Measurements from ENCODE around the gene SMCR8. TPM values are rescaled to one million over a fixed set of nuclear protein-coding genes. Genes with fewer than 3 reads are reported as not detected.

SMCR8 gene
- total and polyA plus RNA-seq, 2 of the 13 experiments (the other 11 are each of a cell fraction or from before 2014, with no cell fraction given), result 7.6 to 11.8 TPM

DNA sequence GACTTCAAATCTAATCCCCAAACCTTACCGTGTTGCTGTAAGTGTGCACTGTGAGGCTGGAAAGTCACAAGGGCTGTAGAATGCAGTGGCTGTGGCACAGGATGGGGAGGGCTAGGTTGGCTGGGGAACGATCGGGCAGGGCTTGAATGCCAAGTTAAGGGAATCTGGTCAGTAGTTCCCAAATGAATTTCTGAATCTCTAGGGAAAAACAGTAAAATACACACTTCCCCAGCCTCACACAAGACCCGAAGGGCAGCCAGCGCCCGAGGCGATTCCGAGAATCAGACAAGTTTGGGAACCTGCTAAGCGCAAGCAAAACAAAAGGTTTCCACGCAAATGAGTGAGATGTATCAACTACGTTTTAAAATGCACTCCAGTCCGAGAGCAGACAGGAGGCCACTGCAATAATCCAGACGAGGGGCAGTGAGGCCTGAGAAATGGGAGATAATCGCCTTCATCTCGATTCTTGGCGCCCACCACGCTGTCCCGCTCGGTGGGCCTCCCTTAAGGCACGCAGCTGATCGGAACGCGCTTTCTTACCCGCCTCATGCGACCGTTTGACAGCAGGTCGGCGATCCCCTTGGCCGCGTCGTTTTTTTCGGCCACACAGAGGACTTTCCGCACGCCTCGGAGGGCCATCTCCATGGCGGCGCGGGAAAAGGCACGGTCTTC, 898 bp upstream of the SMCR8 start (continued):
- TF ChIP-seq, protein P1, sequence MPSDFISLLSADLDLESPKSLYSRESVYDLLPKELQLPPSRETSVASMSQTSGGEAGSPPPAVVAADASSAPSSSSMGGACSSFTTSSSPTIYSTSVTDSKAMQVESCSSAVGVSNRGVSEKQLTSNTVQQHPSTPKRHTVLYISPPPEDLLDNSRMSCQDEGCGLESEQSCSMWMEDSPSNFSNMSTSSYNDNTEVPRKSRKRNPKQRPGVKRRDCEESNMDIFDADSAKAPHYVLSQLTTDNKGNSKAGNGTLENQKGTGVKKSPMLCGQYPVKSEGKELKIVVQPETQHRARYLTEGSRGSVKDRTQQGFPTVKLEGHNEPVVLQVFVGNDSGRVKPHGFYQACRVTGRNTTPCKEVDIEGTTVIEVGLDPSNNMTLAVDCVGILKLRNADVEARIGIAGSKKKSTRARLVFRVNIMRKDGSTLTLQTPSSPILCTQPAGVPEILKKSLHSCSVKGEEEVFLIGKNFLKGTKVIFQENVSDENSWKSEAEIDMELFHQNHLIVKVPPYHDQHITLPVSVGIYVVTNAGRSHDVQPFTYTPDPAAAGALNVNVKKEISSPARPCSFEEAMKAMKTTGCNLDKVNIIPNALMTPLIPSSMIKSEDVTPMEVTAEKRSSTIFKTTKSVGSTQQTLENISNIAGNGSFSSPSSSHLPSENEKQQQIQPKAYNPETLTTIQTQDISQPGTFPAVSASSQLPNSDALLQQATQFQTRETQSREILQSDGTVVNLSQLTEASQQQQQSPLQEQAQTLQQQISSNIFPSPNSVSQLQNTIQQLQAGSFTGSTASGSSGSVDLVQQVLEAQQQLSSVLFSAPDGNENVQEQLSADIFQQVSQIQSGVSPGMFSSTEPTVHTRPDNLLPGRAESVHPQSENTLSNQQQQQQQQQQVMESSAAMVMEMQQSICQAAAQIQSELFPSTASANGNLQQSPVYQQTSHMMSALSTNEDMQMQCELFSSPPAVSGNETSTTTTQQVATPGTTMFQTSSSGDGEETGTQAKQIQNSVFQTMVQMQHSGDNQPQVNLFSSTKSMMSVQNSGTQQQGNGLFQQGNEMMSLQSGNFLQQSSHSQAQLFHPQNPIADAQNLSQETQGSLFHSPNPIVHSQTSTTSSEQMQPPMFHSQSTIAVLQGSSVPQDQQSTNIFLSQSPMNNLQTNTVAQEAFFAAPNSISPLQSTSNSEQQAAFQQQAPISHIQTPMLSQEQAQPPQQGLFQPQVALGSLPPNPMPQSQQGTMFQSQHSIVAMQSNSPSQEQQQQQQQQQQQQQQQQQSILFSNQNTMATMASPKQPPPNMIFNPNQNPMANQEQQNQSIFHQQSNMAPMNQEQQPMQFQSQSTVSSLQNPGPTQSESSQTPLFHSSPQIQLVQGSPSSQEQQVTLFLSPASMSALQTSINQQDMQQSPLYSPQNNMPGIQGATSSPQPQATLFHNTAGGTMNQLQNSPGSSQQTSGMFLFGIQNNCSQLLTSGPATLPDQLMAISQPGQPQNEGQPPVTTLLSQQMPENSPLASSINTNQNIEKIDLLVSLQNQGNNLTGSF (CRISPR knock-in tag; IDR thresholded peaks at IDR 0.05), result peak; percentile 38; the same call in 1 of the 2 replicates
- TF ChIP-seq HNRNPUL1 (IDR thresholded peaks at IDR 0.05; ENCODE audit: low read depth, low read length), result no peak
- TF ChIP-seq, protein P2, sequence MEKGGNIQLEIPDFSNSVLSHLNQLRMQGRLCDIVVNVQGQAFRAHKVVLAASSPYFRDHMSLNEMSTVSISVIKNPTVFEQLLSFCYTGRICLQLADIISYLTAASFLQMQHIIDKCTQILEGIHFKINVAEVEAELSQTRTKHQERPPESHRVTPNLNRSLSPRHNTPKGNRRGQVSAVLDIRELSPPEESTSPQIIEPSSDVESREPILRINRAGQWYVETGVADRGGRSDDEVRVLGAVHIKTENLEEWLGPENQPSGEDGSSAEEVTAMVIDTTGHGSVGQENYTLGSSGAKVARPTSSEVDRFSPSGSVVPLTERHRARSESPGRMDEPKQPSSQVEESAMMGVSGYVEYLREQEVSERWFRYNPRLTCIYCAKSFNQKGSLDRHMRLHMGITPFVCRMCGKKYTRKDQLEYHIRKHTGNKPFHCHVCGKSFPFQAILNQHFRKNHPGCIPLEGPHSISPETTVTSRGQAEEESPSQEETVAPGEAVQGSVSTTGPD (CRISPR knock-in tag; IDR thresholded peaks at IDR 0.05), result 0 out of 2 replicates have a peak, but pooled peaks have one; percentile 32
- TF ChIP-seq KDM6A (CRISPR knock-in tag; IDR thresholded peaks at IDR 0.05; ENCODE audit: low read depth), result no peak
- TF ChIP-seq MED8 (CRISPR knock-in tag; IDR thresholded peaks at IDR 0.05; ENCODE audit: insufficient replicate concordance), result peak; percentile 56
- TF ChIP-seq POGZ (CRISPR knock-in tag; IDR thresholded peaks at IDR 0.05), result peak; percentile 22; the same call in 1 of the 2 replicates
- TF ChIP-seq ZBTB42 (CRISPR knock-in tag; IDR thresholded peaks at IDR 0.05), result no peak
- TF ChIP-seq KLF6 (CRISPR knock-in tag; IDR thresholded peaks at IDR 0.05), result no peak
- no peak for TF ChIP-seq MLLT10 (CRISPR knock-in tag; IDR thresholded peaks at IDR 0.05)
- no peak for TF ChIP-seq ZNF564 (CRISPR knock-in tag; IDR thresholded peaks at IDR 0.05)
- TF ChIP-seq KDM5B (CRISPR knock-in tag; IDR thresholded peaks at IDR 0.05; ENCODE audit: borderline replicate concordance), result no peak; the same call in 1 of the 2 replicates
- peak; percentile 64; the same call in 1 of the 2 replicates for TF ChIP-seq REL (CRISPR knock-in tag; conservative IDR thresholded peaks at IDR 0.05)
- TF ChIP-seq, protein P3, sequence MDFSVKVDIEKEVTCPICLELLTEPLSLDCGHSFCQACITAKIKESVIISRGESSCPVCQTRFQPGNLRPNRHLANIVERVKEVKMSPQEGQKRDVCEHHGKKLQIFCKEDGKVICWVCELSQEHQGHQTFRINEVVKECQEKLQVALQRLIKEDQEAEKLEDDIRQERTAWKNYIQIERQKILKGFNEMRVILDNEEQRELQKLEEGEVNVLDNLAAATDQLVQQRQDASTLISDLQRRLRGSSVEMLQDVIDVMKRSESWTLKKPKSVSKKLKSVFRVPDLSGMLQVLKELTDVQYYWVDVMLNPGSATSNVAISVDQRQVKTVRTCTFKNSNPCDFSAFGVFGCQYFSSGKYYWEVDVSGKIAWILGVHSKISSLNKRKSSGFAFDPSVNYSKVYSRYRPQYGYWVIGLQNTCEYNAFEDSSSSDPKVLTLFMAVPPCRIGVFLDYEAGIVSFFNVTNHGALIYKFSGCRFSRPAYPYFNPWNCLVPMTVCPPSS (IDR thresholded peaks at IDR 0.05), result no peak
- TF ChIP-seq, protein P4, sequence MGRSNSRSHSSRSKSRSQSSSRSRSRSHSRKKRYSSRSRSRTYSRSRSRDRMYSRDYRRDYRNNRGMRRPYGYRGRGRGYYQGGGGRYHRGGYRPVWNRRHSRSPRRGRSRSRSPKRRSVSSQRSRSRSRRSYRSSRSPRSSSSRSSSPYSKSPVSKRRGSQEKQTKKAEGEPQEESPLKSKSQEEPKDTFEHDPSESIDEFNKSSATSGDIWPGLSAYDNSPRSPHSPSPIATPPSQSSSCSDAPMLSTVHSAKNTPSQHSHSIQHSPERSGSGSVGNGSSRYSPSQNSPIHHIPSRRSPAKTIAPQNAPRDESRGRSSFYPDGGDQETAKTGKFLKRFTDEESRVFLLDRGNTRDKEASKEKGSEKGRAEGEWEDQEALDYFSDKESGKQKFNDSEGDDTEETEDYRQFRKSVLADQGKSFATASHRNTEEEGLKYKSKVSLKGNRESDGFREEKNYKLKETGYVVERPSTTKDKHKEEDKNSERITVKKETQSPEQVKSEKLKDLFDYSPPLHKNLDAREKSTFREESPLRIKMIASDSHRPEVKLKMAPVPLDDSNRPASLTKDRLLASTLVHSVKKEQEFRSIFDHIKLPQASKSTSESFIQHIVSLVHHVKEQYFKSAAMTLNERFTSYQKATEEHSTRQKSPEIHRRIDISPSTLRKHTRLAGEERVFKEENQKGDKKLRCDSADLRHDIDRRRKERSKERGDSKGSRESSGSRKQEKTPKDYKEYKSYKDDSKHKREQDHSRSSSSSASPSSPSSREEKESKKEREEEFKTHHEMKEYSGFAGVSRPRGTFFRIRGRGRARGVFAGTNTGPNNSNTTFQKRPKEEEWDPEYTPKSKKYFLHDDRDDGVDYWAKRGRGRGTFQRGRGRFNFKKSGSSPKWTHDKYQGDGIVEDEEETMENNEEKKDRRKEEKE (IDR thresholded peaks at IDR 0.05), result no peak
- TF ChIP-seq, protein P5, sequence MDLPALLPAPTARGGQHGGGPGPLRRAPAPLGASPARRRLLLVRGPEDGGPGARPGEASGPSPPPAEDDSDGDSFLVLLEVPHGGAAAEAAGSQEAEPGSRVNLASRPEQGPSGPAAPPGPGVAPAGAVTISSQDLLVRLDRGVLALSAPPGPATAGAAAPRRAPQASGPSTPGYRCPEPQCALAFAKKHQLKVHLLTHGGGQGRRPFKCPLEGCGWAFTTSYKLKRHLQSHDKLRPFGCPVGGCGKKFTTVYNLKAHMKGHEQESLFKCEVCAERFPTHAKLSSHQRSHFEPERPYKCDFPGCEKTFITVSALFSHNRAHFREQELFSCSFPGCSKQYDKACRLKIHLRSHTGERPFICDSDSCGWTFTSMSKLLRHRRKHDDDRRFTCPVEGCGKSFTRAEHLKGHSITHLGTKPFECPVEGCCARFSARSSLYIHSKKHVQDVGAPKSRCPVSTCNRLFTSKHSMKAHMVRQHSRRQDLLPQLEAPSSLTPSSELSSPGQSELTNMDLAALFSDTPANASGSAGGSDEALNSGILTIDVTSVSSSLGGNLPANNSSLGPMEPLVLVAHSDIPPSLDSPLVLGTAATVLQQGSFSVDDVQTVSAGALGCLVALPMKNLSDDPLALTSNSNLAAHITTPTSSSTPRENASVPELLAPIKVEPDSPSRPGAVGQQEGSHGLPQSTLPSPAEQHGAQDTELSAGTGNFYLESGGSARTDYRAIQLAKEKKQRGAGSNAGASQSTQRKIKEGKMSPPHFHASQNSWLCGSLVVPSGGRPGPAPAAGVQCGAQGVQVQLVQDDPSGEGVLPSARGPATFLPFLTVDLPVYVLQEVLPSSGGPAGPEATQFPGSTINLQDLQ (CRISPR knock-in tag; IDR thresholded peaks at IDR 0.05), result no peak
